Measurements from ENCODE around the gene NDUFAF4. TPM values are rescaled to one million over a fixed set of nuclear protein-coding genes. Genes with fewer than 3 reads are reported as not detected.
"Not testable (repeated sequence)": the region's sequence is repeated elsewhere in the genome, so short reads cannot be mapped to it uniquely, and the experiment has no call there.

Gene NDUFAF4
- total RNA-seq, 1 donor from 2014 or later = 50.6 TPM

DNA sequence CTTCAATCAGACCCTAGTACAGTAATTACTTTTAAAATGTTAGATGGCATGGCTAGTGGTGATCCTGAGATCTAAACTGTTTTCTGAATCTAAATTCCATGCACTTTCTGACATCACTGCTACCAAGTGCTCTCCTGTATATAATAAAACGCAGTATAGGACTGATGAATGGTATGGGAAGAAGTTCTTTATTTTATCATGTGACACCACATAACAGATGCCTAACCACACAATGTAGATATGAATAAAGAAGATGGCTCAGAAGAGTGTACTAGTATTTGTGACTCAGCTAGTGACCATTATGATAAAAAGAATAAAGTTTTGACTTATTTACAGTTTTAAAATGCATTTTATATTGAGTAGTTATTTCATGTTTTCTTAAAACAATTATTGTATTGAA lies 8.5 kb downstream of the NDUFAF4 start:
- Mint-ChIP-seq H3K27ac (no peak overlapping the region), H3K4me3 (no peak overlapping the region), H3K9me3 (no peaks in the 10 kb centered on the region), H3K36me3 (peaks cover 4% of the 10 kb centered on the region), H3K27me3 (ENCODE audit: insufficient read depth, low read depth) (no peaks in the 10 kb centered on the region), H3K4me1 (peaks cover 1% of the 10 kb centered on the region)
- H3K9ac ChIP-seq = no peak overlapping the region
- no peaks in the 10 kb centered on the region for H3K4me1 ChIP-seq
- no peak for DNase-seq (ENCODE audit: low spot score)
- no peaks in the 10 kb centered on the region for H3K27me3 ChIP-seq
- no peak overlapping the region for H3K4me2 ChIP-seq
- no peaks in the 10 kb centered on the region for H3K9me3 ChIP-seq (ENCODE audit: low read depth)
- no peaks in the 10 kb centered on the region for H4K20me1 ChIP-seq (ENCODE audit: low read depth)
- no peak overlapping the region for H2AFZ ChIP-seq (replicated peaks)
- H3K79me2 ChIP-seq (ENCODE audit: low read depth) = peaks cover 9% of the 10 kb centered on the region
- H3K4me3 ChIP-seq = no peak overlapping the region
- H3F3A ChIP-seq (ENCODE audit: low read depth) = no peaks in the 10 kb centered on the region
- TF ChIP-seq EZH2 (IDR thresholded peaks at IDR 0.05) = no peak
- TF ChIP-seq, protein P1, sequence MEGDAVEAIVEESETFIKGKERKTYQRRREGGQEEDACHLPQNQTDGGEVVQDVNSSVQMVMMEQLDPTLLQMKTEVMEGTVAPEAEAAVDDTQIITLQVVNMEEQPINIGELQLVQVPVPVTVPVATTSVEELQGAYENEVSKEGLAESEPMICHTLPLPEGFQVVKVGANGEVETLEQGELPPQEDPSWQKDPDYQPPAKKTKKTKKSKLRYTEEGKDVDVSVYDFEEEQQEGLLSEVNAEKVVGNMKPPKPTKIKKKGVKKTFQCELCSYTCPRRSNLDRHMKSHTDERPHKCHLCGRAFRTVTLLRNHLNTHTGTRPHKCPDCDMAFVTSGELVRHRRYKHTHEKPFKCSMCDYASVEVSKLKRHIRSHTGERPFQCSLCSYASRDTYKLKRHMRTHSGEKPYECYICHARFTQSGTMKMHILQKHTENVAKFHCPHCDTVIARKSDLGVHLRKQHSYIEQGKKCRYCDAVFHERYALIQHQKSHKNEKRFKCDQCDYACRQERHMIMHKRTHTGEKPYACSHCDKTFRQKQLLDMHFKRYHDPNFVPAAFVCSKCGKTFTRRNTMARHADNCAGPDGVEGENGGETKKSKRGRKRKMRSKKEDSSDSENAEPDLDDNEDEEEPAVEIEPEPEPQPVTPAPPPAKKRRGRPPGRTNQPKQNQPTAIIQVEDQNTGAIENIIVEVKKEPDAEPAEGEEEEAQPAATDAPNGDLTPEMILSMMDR (IDR thresholded peaks at IDR 0.05) = no peak
- no peak for TF ChIP-seq EZH2phosphoT487 (IDR thresholded peaks at IDR 0.05)
- H3K27ac ChIP-seq = no peak overlapping the region
- peaks cover 9% of the 10 kb centered on the region for H3K36me3 ChIP-seq

DNA sequence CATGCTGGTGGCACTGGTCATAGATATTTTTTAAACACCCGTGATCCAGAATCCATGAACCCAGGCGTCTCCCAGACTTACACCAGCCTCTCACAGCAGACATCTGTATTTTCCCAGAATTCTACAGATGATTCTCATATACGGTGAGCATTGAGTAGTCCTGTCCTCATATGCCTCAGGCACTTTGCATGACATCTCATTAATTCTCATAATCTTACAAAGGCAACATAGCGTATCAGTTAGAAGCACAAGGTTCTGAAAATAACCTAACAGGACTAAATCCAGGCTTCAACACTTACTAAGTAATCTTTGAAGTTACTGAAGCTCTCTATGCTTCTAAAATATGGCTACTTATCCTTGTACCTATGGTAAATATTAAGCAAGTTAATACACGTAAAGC lies 8.9 kb downstream of the NDUFAF4 start:
- Histone ChIP-seq H3F3A (ENCODE audit: low read depth) (no peaks in the 10 kb centered on the region), H3K9me3 (ENCODE audit: low read depth) (no peaks in the 10 kb centered on the region), H3K4me1 (peaks cover 4% of the 10 kb centered on the region), H3K27ac (no peak overlapping the region), H3K4me2 (no peak overlapping the region), H4K20me1 (ENCODE audit: low read depth) (no peaks in the 10 kb centered on the region), H3K27me3 (no peaks in the 10 kb centered on the region), H2AFZ (replicated peaks) (no peak overlapping the region), H3K9ac (no peak overlapping the region), H3K4me3 (no peak overlapping the region), H3K79me2 (ENCODE audit: low read depth) (peaks cover 5% of the 10 kb centered on the region), H3K36me3 (peaks cover 5% of the 10 kb centered on the region)
- Mint-ChIP-seq H3K4me3 (no peak overlapping the region), H3K27me3 (ENCODE audit: insufficient read depth, low read depth) (no peaks in the 10 kb centered on the region), H3K9me3 (no peaks in the 10 kb centered on the region), H3K27ac (no peak overlapping the region), H3K4me1 (peaks cover 5% of the 10 kb centered on the region), H3K36me3 (peaks cover 4% of the 10 kb centered on the region)
- DNase-seq (ENCODE audit: low spot score) = no peak
- TF ChIP-seq, protein P1 (IDR thresholded peaks at IDR 0.05) = no peak
- TF ChIP-seq EZH2phosphoT487 (IDR thresholded peaks at IDR 0.05) (no peak), EZH2 (IDR thresholded peaks at IDR 0.05) (no peak)

DNA sequence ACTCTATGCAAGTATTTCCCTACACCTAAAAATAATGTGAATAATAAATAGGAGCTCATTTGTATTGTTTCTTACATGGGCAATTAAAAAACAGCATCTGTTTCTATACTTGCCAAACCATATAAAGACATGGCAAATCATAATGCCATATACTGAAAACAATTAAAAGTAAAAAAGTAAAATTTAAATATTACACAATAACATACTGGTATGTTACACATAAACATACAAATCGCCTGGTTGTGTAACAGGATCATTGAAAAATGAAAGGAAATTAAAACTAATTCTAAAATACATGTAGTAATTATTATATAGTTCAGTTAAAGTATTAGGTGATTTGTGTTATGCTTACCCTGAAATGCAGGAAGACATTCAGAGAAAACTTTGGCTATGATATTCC lies 11.2 kb downstream of the NDUFAF4 start:
- Histone ChIP-seq H3K4me1 (peaks cover 11% of the 10 kb centered on the region), H3K9ac (no peak overlapping the region), H4K20me1 (ENCODE audit: low read depth) (no peaks in the 10 kb centered on the region), H3F3A (ENCODE audit: low read depth) (no peaks in the 10 kb centered on the region), H3K36me3 (peaks cover 4% of the 10 kb centered on the region), H3K79me2 (ENCODE audit: low read depth) (no peaks in the 10 kb centered on the region), H3K4me3 (no peak overlapping the region), H3K27ac (no peak overlapping the region), H3K27me3 (no peaks in the 10 kb centered on the region), H3K4me2 (no peak overlapping the region), H3K9me3 (ENCODE audit: low read depth) (no peaks in the 10 kb centered on the region), H2AFZ (replicated peaks) (no peak overlapping the region)
- no peak overlapping the region for H3K4me3 Mint-ChIP-seq
- peaks cover 2% of the 10 kb centered on the region for H3K36me3 Mint-ChIP-seq
- peaks cover 12% of the 10 kb centered on the region for H3K4me1 Mint-ChIP-seq
- H3K9me3 Mint-ChIP-seq = no peaks in the 10 kb centered on the region
- no peak overlapping the region for H3K27ac Mint-ChIP-seq
- H3K27me3 Mint-ChIP-seq (ENCODE audit: insufficient read depth, low read depth) = no peaks in the 10 kb centered on the region
- no peak for TF ChIP-seq EZH2phosphoT487 (IDR thresholded peaks at IDR 0.05)
- no peak for TF ChIP-seq EZH2 (IDR thresholded peaks at IDR 0.05)
- TF ChIP-seq, protein P1 (IDR thresholded peaks at IDR 0.05) = no peak
- DNase-seq (ENCODE audit: low spot score) = no peak

DNA sequence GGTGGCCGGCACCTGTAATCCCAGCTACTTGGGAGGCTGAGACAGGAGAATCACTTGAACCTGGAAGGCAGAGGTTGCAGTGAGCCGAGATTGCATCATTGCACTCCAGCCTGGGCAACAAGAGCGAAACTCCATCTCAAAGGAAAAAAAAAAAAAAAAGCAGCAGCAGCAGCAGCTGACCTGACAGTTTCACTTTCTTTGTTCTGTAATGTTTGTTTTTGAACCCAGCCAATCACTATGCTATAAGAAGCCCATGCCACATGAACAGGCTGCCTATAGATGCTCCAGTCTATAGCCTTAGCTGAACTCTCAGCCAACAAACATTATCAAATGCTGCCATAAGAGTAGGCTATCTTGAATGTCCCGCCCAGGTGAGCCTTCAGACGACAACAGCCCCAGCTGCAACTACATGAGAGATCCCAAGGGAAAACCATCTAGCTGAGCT lies 12.5 kb downstream of the NDUFAF4 start:
- H3K4me3 ChIP-seq; H3K27me3 ChIP-seq; H3K36me3 ChIP-seq; H3F3A ChIP-seq (ENCODE audit: low read depth); H3K36me3 Mint-ChIP-seq; H3K27me3 Mint-ChIP-seq (ENCODE audit: insufficient read depth, low read depth); H3K27ac ChIP-seq; H3K4me2 ChIP-seq; H3K9me3 ChIP-seq (ENCODE audit: low read depth); H3K9me3 Mint-ChIP-seq; H2AFZ ChIP-seq (replicated peaks); H3K9ac ChIP-seq; DNase-seq (ENCODE audit: low spot score); H3K4me3 Mint-ChIP-seq; H3K79me2 ChIP-seq (ENCODE audit: low read depth); H3K27ac Mint-ChIP-seq; H4K20me1 ChIP-seq (ENCODE audit: low read depth): not testable (repeated sequence)
- peaks cover 14% of the 10 kb centered on the region for H3K4me1 Mint-ChIP-seq
- H3K4me1 ChIP-seq = peaks cover 11% of the 10 kb centered on the region

All from neural progenitor cell (in vitro differentiated cells).